Erythroblast (primary cell): ENCODE results near the gene MT1H.

Experiments used
- GATA1 ChIP-seq: IDR thresholded peaks from 2 replicates; pipeline ENCODE4 v1.6.1; 2011; ENCODE audit warnings: low read depth, mild to moderate bottlenecking, control low read depth, low read length, moderate library complexity
- POLR2A ChIP-seq: IDR thresholded peaks from 2 replicates; pipeline ENCODE4 v1.6.1; 2011; ENCODE audit warnings: mild to moderate bottlenecking, low read length

- TF ChIP-seq POLR2A (no peak), GATA1 (no peak)
These were observed 14.8 kb downstream of the MT1H start for GRCh38 chr16:56684256-56684925.
